Neural cell (in vitro differentiated cells): ENCODE measurements around the gene MCM3AP.

Source experiments
- CTCF ChIP-seq: fragments of 450-650 bp; IDR thresholded peaks from 2 replicates; pipeline ENCODE4 v1.5.1; 2014; ENCODE audit warnings: antibody characterized with exemption, mild to moderate bottlenecking, moderate library complexity; ENCODE audit not compliant: poor library complexity, severe bottlenecking
- POLR2AphosphoS5 ChIP-seq: IDR thresholded peaks from 2 replicates; pipeline ENCODE4 v1.6.1; 2012

- TF ChIP-seq POLR2AphosphoS5: no peak
- TF ChIP-seq CTCF: no peak
Observed at GRCh38 chr21:46284733-46285132, 678 bp downstream of the MCM3AP start.
